Pancreas (tissue), 10 donors: ENCODE results near the gene WSCD2. TPM values are rescaled to one million over a fixed set of nuclear protein-coding genes. Genes with fewer than 3 reads are reported as not detected.

Experiments
- ATAC-seq, 4 donors: fragments of 200-7000 bp; cut with Tn5 transposase; one replicate each; pipeline versions ENCODE4 v1.8.0 to v1.9.1; 2020; ENCODE audit warnings: mild to moderate bottlenecking in 4 of 4, moderate library complexity in 4 of 4
- DNase-seq, 6 donors: peaks; one replicate each; pipeline ENCODE4 v3.0.0-alpha.2; 2020
- FAIRE-seq: peaks from 2 replicates; lab custom pipeline; 2012; peaks lifted over from hg19 to GRCh38; lab: Jason Lieb, UNC
- H3K27ac ChIP-seq, 4 donors: fragments of 200-600 bp; sonication (generic); 1 replicate in 3 of 4; 2 replicates in 1 of 4; pipeline versions ENCODE4 v1.5.0 to v1.8.0; 2020
- H3K27me3 ChIP-seq, 4 donors: fragments of 200-600 bp; one replicate each; pipeline ENCODE4 v1.8.0; 2021
- H3K36me3 ChIP-seq, 3 donors: fragments of 200-600 bp; sonication (generic) in 1 of 3; one replicate each; pipeline versions ENCODE4 v1.5.0 to v1.8.0; 2020 to 2021
- H3K4me1 ChIP-seq, 3 donors: fragments of 200-600 bp; one replicate each; pipeline ENCODE4 v1.8.0; 2021
- H3K4me3 ChIP-seq, 4 donors: fragments of 200-600 bp; sonication (generic) in 2 of 4; one replicate each; pipeline versions ENCODE4 v1.5.0 to v1.8.0; 2020 to 2021
- H3K9me3 ChIP-seq, 4 donors: fragments of 200-600 bp; one replicate each; pipeline ENCODE4 v1.8.0; 2021
- WGBS, 2 donors: extraction: QIAGEN DNeasy Blood & Tissue Kit; methylation state at CpG; one replicate each; pipeline ENCODE4 v1.1.7; 2013; 5-methylcytosine and 5-hydroxymethylcytosine counted together
- intact Hi-C, 3 donors: fragments of 100-400 bp; cut with DNase I; formaldehyde crosslinking; loops; one replicate each; pipeline versions ENCODE4 v1.11.1 to v1.14.2; 2022
- polyA plus RNA-seq, 2 donors: library from polyadenylated mRNA; stranded (reverse); fragments of 200-250 nt; gene quantifications; one replicate each; pipeline ENCODE4 v1.2.3, GENCODE V29; 2013
- total RNA-seq, 6 donors: library from RNA; stranded (reverse); fragmentation: NEBNext Ultra II Directional in 4 of 6; extraction: Animal tissue kit (Norgen Biotek cat#: 25700) in 4 of 6; gene quantifications; one replicate each; pipeline versions ENCODE4 v1.2.1 to v1.2.4, GENCODE V29; 2021 to 2023
- TF ChIP-seq, protein P1 (sequence below), 4 donors: fragments of 200-600 bp; sonication (generic) in 3 of 4; IDR thresholded peaks; one replicate each; pipeline versions ENCODE4 v1.5.0 to v1.8.0; 2021; ENCODE audit warnings: antibody characterized with exemption in 4 of 4
- donor health status: healthy with polysubstance abuse.
- donor health status: DM: no; HTN: no; CAD: no; lungs with moderate emphysema.
- donor health status: DM: no; HTN: no; CAD: no.
- donor health status: control.
- donor health status: control.
- donor health status: Bipolar disorder and iron deficiency.
- donor health status: DM: yes; HTN: yes; CAD: no.
- donor health status: DM: no; HTN: no; CAD: no.
- donor health status: DM: no; HTN: no; CAD: no.
- donor health status: DM: yes; HTN: yes; CAD: no.

WSCD2 gene
- total and polyA plus RNA-seq, 8 donors, result 0.14 to 5.8 (median 1.1) TPM; not detected in 1

DNA sequence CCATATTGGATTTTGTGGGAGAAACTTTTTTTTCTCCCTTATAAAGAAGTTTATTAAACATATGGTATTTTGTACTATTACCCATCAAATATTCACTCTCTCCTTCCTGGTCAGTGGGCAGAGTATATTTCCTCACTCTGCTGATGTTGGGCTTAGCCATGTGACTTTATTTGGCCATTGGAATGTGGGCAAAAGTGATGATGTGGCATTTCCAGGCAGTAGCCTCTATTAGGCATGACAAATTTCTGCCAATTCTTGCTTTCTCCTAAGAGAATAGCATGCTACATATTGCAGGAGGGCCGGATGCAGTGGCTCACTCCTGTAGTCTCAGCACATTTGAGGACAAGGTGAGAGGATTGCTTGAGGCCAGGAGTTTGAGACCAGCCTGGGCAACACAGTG lies 24.4 kb upstream of the WSCD2 start:
- Histone ChIP-seq H3K9me3 (no peaks in the 10 kb centered on the region), H3K4me1 (no peaks in the 10 kb centered on the region), H3K27me3 (no peaks in the 10 kb centered on the region), H3K36me3 (no peaks in the 10 kb centered on the region), H3K27ac (no peak overlapping the region), H3K4me3 (no peak overlapping the region)
- no peak for ATAC-seq
- 32 to 59% methylated on average over 1 of the region's 1 CpG for WGBS, 2 donors
- intact Hi-C loops, result no loop called here
- no peak for DNase-seq
- TF ChIP-seq, protein P1, sequence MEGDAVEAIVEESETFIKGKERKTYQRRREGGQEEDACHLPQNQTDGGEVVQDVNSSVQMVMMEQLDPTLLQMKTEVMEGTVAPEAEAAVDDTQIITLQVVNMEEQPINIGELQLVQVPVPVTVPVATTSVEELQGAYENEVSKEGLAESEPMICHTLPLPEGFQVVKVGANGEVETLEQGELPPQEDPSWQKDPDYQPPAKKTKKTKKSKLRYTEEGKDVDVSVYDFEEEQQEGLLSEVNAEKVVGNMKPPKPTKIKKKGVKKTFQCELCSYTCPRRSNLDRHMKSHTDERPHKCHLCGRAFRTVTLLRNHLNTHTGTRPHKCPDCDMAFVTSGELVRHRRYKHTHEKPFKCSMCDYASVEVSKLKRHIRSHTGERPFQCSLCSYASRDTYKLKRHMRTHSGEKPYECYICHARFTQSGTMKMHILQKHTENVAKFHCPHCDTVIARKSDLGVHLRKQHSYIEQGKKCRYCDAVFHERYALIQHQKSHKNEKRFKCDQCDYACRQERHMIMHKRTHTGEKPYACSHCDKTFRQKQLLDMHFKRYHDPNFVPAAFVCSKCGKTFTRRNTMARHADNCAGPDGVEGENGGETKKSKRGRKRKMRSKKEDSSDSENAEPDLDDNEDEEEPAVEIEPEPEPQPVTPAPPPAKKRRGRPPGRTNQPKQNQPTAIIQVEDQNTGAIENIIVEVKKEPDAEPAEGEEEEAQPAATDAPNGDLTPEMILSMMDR (IDR thresholded peaks at IDR 0.05), result no peak
- FAIRE-seq, result no peak

DNA sequence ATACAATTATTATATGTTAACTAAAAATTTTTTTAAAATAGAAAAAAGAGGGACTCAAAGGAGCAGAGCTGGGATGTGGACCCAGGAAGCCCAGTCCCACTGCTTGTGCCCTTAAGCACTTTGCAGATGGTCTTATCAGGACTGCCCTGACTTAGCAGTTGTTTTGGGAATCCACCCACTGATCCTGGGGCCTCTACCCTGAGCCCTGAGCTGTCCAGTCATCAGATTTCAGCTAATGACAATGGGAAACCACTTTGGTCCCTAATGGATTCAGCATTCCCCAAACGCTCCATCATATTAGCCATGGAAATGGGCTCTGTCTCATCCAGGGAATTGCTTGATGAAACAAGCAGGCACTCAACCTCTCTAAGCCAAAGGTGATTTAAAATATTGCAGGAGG lies 22.5 kb upstream of the WSCD2 start:
- Histone ChIP-seq H3K27ac (no peak overlapping the region), H3K9me3 (no peaks in the 10 kb centered on the region), H3K4me1 (no peaks in the 10 kb centered on the region), H3K27me3 (no peaks in the 10 kb centered on the region), H3K36me3 (no peaks in the 10 kb centered on the region), H3K4me3 (no peak overlapping the region)
- ATAC-seq (no peak), DNase-seq (no peak), FAIRE-seq (no peak)
- intact Hi-C loops, result no loop called here
- TF ChIP-seq, protein P1 (IDR thresholded peaks at IDR 0.05), result no peak
- WGBS, 2 donors, result 59 to 73% methylated on average over 1 of the region's 1 CpG

DNA sequence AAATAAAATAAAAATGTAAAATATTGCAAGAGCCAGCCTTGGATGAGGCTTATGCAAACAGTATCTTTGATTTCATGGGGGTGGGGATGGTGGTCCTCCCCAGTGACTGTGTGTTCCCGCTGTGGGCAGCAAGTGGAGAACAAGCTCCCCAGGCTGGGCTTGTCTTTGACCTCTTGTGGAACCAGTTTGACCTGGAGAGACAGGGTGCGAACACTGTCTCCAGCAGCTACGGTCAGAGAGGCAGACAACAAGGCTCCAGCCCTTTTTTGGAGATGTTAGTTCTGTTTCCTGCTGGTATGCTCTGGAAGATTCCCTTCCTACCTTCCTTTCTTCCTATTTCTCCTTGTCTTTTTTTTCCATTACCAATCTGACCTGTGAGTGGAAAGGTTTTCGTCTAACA lies 21.8 kb upstream of the WSCD2 start:
- TF ChIP-seq, protein P1 (IDR thresholded peaks at IDR 0.05), result no peak
- WGBS, 2 donors, result 52 to 62% methylated on average over 4 of the region's 4 CpGs
- FAIRE-seq, result no peak
- Histone ChIP-seq H3K4me3 (no peak overlapping the region), H3K27me3 (no peaks in the 10 kb centered on the region), H3K9me3 (no peaks in the 10 kb centered on the region), H3K27ac (no peak overlapping the region), H3K36me3 (no peaks in the 10 kb centered on the region), H3K4me1 (no peaks in the 10 kb centered on the region)
- no peak for DNase-seq
- intact Hi-C loops, result no loop called here
- ATAC-seq, result no peak

DNA sequence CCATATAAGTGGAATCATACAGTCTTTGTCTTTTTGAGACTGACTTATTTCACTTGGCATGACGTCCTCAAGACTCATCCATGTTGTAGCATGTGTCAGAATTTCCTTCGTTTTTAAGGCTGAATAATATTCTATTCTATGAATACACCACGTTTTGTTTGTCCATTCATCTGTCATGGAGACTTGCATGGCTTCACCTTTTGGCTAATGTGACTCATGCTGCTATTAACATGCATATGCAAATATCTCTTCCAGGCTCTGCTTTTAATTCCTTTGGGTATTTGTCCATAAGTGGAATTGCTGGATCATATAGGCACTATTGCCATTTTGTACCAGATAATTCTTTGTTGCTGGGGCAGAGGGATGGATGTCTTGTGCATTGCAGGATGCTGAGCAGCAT lies 19.6 kb upstream of the WSCD2 start:
- Histone ChIP-seq H3K27me3 (no peaks in the 10 kb centered on the region), H3K36me3 (no peaks in the 10 kb centered on the region), H3K9me3 (no peaks in the 10 kb centered on the region), H3K4me1 (no peaks in the 10 kb centered on the region), H3K4me3 (no peak overlapping the region), H3K27ac (no peak overlapping the region)
- no peak for FAIRE-seq
- intact Hi-C loops, result no loop called here
- DNase-seq, result no peak
- TF ChIP-seq, protein P1 (IDR thresholded peaks at IDR 0.05), result no peak
- ATAC-seq, result no peak
- 40 to 56% methylated on average over 3 of the region's 3 CpGs for WGBS, 2 donors

DNA sequence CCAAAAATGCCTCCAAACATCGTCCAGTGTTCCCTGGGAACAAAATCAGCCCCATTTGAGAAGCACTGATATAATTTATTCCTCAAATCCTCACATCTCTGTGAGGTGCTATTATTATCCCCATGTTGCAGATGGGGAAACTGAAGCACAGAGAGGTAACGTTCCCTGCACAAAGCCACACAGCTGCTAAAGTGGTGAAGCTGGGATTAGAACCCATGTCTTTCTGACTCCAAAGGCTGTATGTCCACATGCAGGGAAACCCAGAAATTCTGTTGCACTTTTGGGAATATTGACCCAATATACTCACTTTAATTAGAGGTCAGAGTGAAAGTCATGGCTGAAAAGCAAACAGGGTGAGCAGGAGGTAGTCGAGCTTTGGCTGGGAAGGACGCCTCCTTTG lies 19.1 kb upstream of the WSCD2 start:
- H3K4me1 ChIP-seq, result no peaks in the 10 kb centered on the region
- FAIRE-seq, result no peak
- no peak overlapping the region for H3K27ac ChIP-seq
- H3K27me3 ChIP-seq, result no peaks in the 10 kb centered on the region
- H3K4me3 ChIP-seq, result no peak overlapping the region
- no peak for ATAC-seq
- WGBS, 2 donors, result 42 to 59% methylated on average over 4 of the region's 4 CpGs
- intact Hi-C loops, result no loop called here
- no peaks in the 10 kb centered on the region for H3K9me3 ChIP-seq
- no peaks in the 10 kb centered on the region for H3K36me3 ChIP-seq
- TF ChIP-seq, protein P1 (IDR thresholded peaks at IDR 0.05), result no peak
- no peak for DNase-seq
